Esophagus squamous epithelium (tissue), 5 donors: ENCODE results near the gene HSFX1. TPM values are rescaled to one million over a fixed set of nuclear protein-coding genes. Genes with fewer than 3 reads are reported as not detected.

ENCODE experiments used
- DNase-seq: peaks from one replicate; lab custom pipeline; 2025; lab: John Stamatoyannopoulos, UW
- H3K27ac ChIP-seq, 4 donors: fragments of 200-600 bp; sonication (generic); one replicate each; pipeline ENCODE4 v1.5.1; 2016 to 2019; ENCODE audit warnings: mild to moderate bottlenecking in 1 of 4
- H3K27me3 ChIP-seq, 4 donors: fragments of 200-600 bp; sonication (generic); 1 replicate in 3 of 4; 2 replicates in 1 of 4; pipeline versions ENCODE4 v1.5.1 to v1.6.0; 2017 to 2021; ENCODE audit warnings: antibody characterized with exemption in 1 of 4
- H3K36me3 ChIP-seq, 3 donors: fragments of 200-600 bp; sonication (generic); one replicate each; pipeline ENCODE4 v1.5.1; 2016 to 2019
- H3K4me1 ChIP-seq, 3 donors: fragments of 200-600 bp; sonication (generic); one replicate each; pipeline ENCODE4 v1.5.1; 2017 to 2019
- H3K4me3 ChIP-seq, 4 donors: fragments of 200-600 bp; sonication (generic); 1 replicate in 3 of 4; 2 replicates in 1 of 4; pipeline ENCODE4 v1.5.1; 2016 to 2019; ENCODE audit warnings: mild to moderate bottlenecking in 2 of 4, moderate library complexity in 1 of 4
- H3K9me3 ChIP-seq, 3 donors: fragments of 200-600 bp; sonication (generic); one replicate each; pipeline ENCODE4 v1.5.1; 2016 to 2019
- POLR2A ChIP-seq, 4 donors: fragments of 450-650 bp; IDR thresholded peaks; one replicate each; pipeline ENCODE4 v1.6.1; 2017; ENCODE audit warnings: antibody characterized with exemption in 4 of 4, mild to moderate bottlenecking in 4 of 4, moderate library complexity in 3 of 4
- WGBS, 2 donors: methylation state at CpG; one replicate each; pipeline ENCODE4 v1.1.5; 2018; 5-methylcytosine and 5-hydroxymethylcytosine counted together
- intact Hi-C: fragments of 100-400 bp; cut with DNase I; formaldehyde crosslinking; loops from one replicate; pipeline ENCODE4 v1.15.0; 2022
- total RNA-seq, 4 donors: library from RNA; depleted of rRNA; stranded (reverse); fragments of >200 nt; gene quantifications; one replicate each; pipeline ENCODE4 v1.1.0, GENCODE V29; 2016
- TF ChIP-seq, protein P1 (sequence below), 6 experiments: fragments of 450-650 bp in 4 of 6; fragments of 200-600 bp in 2 of 6; sonication (generic) in 2 of 6; IDR thresholded peaks; one replicate each; pipeline ENCODE4 v1.5.1; 2016 to 2019; ENCODE audit warnings: antibody characterized with exemption in 6 of 6, mild to moderate bottlenecking in 4 of 6, moderate library complexity in 4 of 6
- donor health status: DM: yes; HTN: yes; CAD: no.

HSFX1 gene
- total RNA-seq, 4 donors from 2014 or later: 0.35 to 1.4 (median 1.1) TPM; not detected in 1

DNA sequence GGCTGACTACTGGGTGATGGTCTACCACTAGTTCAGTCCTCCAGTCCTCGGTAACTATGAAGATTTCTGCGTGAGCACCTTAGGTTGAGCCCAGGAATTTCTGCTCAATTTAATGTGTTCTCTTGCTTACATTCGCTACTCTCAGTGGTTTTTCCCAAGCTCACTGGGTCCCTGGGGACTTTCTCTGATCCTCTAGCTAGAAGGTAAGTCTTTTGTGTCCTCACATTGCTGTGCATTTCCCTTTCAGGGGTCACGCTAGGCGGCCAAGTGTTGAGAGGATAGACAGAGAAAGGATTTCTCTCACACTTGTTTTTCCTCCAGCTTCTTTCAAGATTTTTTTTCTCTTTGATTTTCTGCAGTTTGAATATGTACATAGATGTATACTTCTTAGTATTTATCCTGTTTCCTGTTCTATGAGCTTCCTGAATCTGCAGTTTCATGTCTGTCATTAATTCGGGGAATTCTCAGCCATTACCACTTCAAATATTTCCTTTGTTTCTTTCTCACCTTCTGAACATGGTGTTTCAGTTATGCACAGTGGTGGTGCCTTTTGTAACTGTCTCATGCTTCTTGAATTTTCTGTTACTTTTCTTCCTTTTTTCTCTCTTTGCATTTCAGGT is 25.3 kb downstream of the HSFX1 start:
- no peak for DNase-seq
- no peak overlapping the region for H3K27ac ChIP-seq
- TF ChIP-seq POLR2A (IDR thresholded peaks at IDR 0.05): no peak
- TF ChIP-seq, protein P1, sequence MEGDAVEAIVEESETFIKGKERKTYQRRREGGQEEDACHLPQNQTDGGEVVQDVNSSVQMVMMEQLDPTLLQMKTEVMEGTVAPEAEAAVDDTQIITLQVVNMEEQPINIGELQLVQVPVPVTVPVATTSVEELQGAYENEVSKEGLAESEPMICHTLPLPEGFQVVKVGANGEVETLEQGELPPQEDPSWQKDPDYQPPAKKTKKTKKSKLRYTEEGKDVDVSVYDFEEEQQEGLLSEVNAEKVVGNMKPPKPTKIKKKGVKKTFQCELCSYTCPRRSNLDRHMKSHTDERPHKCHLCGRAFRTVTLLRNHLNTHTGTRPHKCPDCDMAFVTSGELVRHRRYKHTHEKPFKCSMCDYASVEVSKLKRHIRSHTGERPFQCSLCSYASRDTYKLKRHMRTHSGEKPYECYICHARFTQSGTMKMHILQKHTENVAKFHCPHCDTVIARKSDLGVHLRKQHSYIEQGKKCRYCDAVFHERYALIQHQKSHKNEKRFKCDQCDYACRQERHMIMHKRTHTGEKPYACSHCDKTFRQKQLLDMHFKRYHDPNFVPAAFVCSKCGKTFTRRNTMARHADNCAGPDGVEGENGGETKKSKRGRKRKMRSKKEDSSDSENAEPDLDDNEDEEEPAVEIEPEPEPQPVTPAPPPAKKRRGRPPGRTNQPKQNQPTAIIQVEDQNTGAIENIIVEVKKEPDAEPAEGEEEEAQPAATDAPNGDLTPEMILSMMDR (IDR thresholded peaks at IDR 0.05): no peak
- no peaks in the 10 kb centered on the region for H3K27me3 ChIP-seq
- no peaks in the 10 kb centered on the region for H3K4me1 ChIP-seq
- H3K36me3 ChIP-seq: no peaks in the 10 kb centered on the region
- no peak overlapping the region for H3K4me3 ChIP-seq
- 62 to 86% methylated on average over 3 to 6 of the region's 6 CpGs for WGBS, 2 donors
- intact Hi-C loops: no loop called here
- H3K9me3 ChIP-seq: no peaks in the 10 kb centered on the region

DNA sequence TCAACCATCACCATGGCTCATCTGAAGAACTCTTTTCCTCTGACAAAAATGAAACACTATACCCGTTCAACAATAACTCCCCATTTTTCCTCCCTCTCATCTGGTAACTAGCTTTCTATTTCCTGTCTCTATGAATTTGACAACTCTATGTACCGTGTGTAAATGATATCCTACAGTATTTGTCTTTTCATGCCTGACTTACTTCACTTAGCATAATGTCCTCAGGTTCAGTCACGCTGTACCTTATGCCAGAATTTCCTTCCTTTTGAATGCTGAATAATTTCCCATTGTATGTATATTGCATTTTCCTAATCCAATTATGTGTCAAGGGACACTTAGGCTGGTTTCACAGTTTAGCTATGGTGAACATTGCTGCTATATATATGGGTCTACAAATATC is 26.1 kb downstream of the HSFX1 start:
- Histone ChIP-seq H3K4me1 (no peaks in the 10 kb centered on the region), H3K9me3 (no peaks in the 10 kb centered on the region), H3K27me3 (no peaks in the 10 kb centered on the region), H3K4me3 (no peak overlapping the region), H3K36me3 (no peaks in the 10 kb centered on the region), H3K27ac (no peak overlapping the region)
- no peak for DNase-seq
- WGBS, 2 donors: 30 to 44% methylated on average over 3 of the region's 3 CpGs
- TF ChIP-seq, protein P1 (IDR thresholded peaks at IDR 0.05): no peak
- TF ChIP-seq POLR2A (IDR thresholded peaks at IDR 0.05): no peak
- intact Hi-C loops: no loop called here

DNA sequence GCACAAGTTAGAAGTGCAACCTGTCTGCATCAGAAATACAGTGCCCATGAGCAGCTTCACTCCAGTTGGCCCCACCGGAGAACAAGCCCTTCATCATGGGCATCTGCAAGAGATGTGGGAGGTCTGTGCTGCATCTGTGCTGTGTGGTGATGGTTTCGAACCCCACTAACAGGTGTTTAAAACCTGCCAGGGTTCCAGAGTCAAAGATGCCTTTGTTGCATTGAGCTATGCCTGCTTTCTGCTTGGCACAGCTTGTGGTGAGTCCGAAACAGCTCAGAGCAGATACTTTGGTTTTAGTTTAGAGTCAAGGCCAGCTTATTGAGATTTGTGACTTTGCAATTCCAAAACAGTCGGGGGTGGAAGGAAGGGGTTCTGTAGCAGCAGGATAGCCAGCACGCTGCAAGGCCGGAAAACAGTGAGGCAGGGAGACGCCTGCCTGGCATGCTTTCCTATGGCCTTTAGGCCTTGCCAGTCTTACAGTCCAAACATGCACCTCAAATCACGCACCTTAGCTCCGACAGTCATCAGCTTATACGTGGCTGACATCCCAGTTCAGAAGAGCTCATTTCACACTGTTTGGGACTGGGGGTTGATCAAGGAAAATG is 29.7 kb downstream of the HSFX1 start:
- DNase-seq: no peak
- Histone ChIP-seq H3K27ac (no peak overlapping the region), H3K9me3 (no peaks in the 10 kb centered on the region), H3K4me1 (no peaks in the 10 kb centered on the region), H3K4me3 (no peak overlapping the region), H3K27me3 (no peaks in the 10 kb centered on the region), H3K36me3 (no peaks in the 10 kb centered on the region)
- TF ChIP-seq POLR2A (IDR thresholded peaks at IDR 0.05): no peak
- TF ChIP-seq, protein P1 (IDR thresholded peaks at IDR 0.05): no peak
- 89% methylated on average over 10 of the region's 10 CpGs; no CpG with 5 or more reads in 1 of the 2 donors for WGBS, 2 donors
- intact Hi-C loops: no loop called here

DNA sequence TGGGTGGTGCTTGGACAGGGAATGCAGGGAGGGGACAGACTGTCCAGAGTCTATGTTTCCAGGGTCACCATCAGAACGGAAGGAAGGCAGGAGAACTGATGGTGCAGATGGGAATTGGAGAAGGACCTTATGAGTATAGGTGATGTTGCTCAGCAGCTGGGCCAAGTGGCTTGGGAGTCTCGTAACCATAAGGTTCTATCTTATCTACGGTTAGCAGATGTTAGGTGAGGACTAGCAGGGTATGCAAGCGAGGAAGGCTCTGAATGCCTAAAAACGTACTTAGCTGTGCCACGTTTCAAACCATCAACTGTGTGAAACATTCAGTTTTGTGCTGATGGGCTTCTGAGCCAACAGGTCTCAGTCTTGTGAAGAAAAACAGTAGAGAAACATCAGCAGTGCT is 30.2 kb downstream of the HSFX1 start:
- WGBS, 2 donors: 88 to 91% methylated on average over 6 of the region's 6 CpGs
- no peaks in the 10 kb centered on the region for H3K27me3 ChIP-seq
- H3K36me3 ChIP-seq: no peaks in the 10 kb centered on the region
- no peak for DNase-seq
- no peaks in the 10 kb centered on the region for H3K9me3 ChIP-seq
- H3K27ac ChIP-seq: no peak overlapping the region
- intact Hi-C loops: no loop called here
- no peak overlapping the region for H3K4me3 ChIP-seq
- H3K4me1 ChIP-seq: no peaks in the 10 kb centered on the region
- TF ChIP-seq, protein P1 (IDR thresholded peaks at IDR 0.05): no peak
- TF ChIP-seq POLR2A (IDR thresholded peaks at IDR 0.05): no peak

DNA sequence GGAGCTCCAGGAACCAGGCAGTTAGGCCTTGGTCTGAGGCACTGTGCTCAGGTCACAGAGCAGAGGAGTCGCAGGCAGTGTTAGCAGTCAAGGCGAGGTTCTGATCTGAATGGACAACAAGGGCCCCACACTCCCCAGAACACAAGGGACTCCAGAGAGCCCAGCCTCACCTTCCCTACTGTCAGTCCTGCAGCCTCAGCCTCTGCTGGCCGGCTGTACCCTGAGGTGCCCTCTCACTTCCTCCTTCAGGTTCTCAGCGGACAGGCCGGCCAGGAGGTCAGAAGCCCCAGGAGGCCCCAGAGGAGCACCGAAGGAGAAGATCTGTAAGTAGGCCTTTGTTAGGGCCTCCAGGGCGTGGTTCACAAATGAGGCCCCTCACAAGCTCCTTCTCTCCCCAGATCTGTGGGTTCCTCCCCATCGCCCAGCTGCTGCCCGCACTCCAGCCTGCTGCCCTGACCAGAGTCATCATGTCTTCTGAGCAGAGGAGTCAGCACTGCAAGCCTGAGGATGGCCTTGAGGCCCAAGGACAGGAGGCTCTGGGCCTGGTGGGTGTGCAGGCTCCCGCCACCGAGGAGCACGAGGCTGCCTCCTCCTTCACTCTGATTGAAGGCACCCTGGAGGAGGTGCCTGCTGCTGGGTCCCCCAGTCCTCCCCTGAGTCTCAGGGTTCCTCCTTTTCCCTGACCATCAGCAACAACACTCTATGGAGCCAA is 34.0 kb downstream of the HSFX1 start:
- no peak for TF ChIP-seq POLR2A (IDR thresholded peaks at IDR 0.05)
- TF ChIP-seq, protein P1 (IDR thresholded peaks at IDR 0.05): no peak
- Histone ChIP-seq H3K9me3 (no peaks in the 10 kb centered on the region), H3K36me3 (no peaks in the 10 kb centered on the region), H3K4me3 (no peak overlapping the region), H3K4me1 (no peaks in the 10 kb centered on the region), H3K27ac (no peak overlapping the region), H3K27me3 (no peaks in the 10 kb centered on the region)
- DNase-seq: no peak
- 86 to 90% methylated on average over 2 to 9 of the region's 12 CpGs for WGBS, 2 donors
- intact Hi-C loops: no loop called here
